WI38 (cell line): ENCODE measurements around the gene SCAF1.

Experiments
- H3K4me3 ChIP-seq: 2 replicates; pipeline ENCODE4 v1.5.1; 2011; ENCODE audit warnings: low read depth, mild to moderate bottlenecking, control low read depth, low read length
- TF ChIP-seq, protein P1 (sequence below): IDR thresholded peaks from 2 replicates; pipeline ENCODE4 v1.5.1; 2012; ENCODE audit warnings: low read depth, mild to moderate bottlenecking, control low read depth, low read length

The SCAF1 gene

GRCh38 chr19:49663224-49663623 is 21.2 kb downstream of the SCAF1 start:
- H3K4me3 ChIP-seq, result no peak overlapping the region

GRCh38 chr19:49664171-49665035 is 22.4 kb downstream of the SCAF1 start:
- H3K4me3 ChIP-seq, result peak overlapping the region; percentile 96
- TF ChIP-seq, protein P1, sequence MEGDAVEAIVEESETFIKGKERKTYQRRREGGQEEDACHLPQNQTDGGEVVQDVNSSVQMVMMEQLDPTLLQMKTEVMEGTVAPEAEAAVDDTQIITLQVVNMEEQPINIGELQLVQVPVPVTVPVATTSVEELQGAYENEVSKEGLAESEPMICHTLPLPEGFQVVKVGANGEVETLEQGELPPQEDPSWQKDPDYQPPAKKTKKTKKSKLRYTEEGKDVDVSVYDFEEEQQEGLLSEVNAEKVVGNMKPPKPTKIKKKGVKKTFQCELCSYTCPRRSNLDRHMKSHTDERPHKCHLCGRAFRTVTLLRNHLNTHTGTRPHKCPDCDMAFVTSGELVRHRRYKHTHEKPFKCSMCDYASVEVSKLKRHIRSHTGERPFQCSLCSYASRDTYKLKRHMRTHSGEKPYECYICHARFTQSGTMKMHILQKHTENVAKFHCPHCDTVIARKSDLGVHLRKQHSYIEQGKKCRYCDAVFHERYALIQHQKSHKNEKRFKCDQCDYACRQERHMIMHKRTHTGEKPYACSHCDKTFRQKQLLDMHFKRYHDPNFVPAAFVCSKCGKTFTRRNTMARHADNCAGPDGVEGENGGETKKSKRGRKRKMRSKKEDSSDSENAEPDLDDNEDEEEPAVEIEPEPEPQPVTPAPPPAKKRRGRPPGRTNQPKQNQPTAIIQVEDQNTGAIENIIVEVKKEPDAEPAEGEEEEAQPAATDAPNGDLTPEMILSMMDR, result no peak

More at GRCh38 chr19:49663224-49663623, 21.2 kb downstream of the SCAF1 start:
- TF ChIP-seq, protein P1, result no peak

DNA sequence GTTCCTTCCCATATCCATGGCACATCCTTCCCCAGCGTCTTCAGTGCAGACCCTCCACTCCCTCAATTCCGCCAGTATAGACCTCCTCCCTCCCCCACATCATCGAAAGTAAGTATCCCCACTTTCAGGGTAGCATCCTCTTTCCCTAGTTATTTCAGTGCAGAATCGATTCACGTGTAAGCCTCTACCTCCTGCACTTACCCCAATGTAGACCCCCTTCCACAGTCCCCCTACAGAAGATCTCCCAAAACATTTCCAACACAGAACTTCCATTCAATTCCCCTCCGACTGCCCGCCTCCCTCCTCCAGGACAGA is 23.0 kb downstream of the SCAF1 start:
- TF ChIP-seq, protein P1, result no peak
- H3K4me3 ChIP-seq, result peak overlapping the region; percentile 96

GRCh38 chr19:49665351-49666119 is 23.5 kb downstream of the SCAF1 start, which contains the start of the genes BCL2L12 and IRF3:
Gene BCL2L12 (plus strand): TSS chr19:49665933. CDS start chr19:49666693, 760 bp downstream.
Gene IRF3 (minus strand): TSS chr19:49665857. CDS start chr19:49664838, 1,019 bp downstream.
- H3K4me3 ChIP-seq, result peak within 1 kb of the TSS; percentile 96
- TF ChIP-seq, protein P1, result no peak

GRCh38 chr19:49666120-49666444 is 24.1 kb downstream of the SCAF1 start:
- TF ChIP-seq, protein P1, result no peak
- peak overlapping the region; percentile 96 for H3K4me3 ChIP-seq

DNA sequence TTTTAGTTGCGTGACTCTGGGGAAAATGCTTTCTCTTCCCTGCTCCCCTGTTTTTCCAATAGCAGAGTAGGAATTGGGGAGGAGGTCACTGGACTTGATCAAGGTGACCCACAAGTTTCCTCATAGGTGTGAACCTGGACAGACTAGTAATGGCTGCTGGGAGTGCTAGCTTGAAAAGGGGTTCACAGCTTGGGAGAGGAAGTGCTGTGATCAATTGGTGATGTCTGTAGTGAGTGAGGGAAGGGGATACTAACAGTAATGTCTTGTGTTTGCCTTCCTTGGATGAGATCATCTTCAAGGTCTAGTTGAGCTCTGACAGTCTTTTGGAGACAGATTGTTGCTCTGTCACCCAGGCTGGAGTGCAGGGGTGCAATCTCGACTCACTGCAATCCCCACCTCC is 25.5 kb downstream of the SCAF1 start:
- TF ChIP-seq, protein P1, result no peak
- no peak overlapping the region for H3K4me3 ChIP-seq

- no peak overlapping the region for H3K4me3 ChIP-seq
Measured at GRCh38 chr19:49669516-49669915, 27.5 kb downstream of the SCAF1 start.

More at GRCh38 chr19:49669516-49669915, 27.5 kb downstream of the SCAF1 start:
- TF ChIP-seq, protein P1, result no peak
